Measurements from ENCODE around the gene TPI1.

Gene TPI1

GRCh38 chr12:6916426-6917200 is 49.3 kb downstream of the TPI1 start:
- no peak for DNase-seq

- DNase-seq = no peak
Measured at GRCh38 chr12:6917491-6918231, 50.3 kb downstream of the TPI1 start.

GRCh38 chr12:6919588-6919987 is 52.3 kb downstream of the TPI1 start:
- DNase-seq = no peak
